HFFc6 (cell line): ENCODE measurements around the gene SYT13. TPM values are rescaled to one million over a fixed set of nuclear protein-coding genes. Genes with fewer than 3 reads are reported as not detected.

Experiments used
- DNase-seq: peaks from one replicate; pipeline ENCODE4 v3.0.0-alpha.2; 2018
- H3K27ac Mint-ChIP-seq: 2 replicates; pipeline ENCODE4 v1.8.0; 2020; ENCODE audit warnings: mild to moderate bottlenecking, mixed read lengths
- H3K27me3 Mint-ChIP-seq: 2 replicates; pipeline ENCODE4 v1.8.0; 2021; ENCODE audit warnings: mild to moderate bottlenecking, moderate library complexity, mixed read lengths; ENCODE audit not compliant: insufficient read depth
- H3K36me3 Mint-ChIP-seq: 2 replicates; pipeline ENCODE4 v1.8.0; 2021; ENCODE audit warnings: low read depth, mixed read lengths
- H3K4me1 Mint-ChIP-seq: 2 replicates; pipeline ENCODE4 v1.8.0; 2020; ENCODE audit warnings: low read depth, mixed read lengths
- H3K4me3 Mint-ChIP-seq: 2 replicates; pipeline ENCODE4 v1.8.0; 2020; ENCODE audit warnings: mild to moderate bottlenecking, moderate library complexity, mixed read lengths
- H3K9me3 Mint-ChIP-seq: 2 replicates; pipeline ENCODE4 v1.8.0; 2020; ENCODE audit warnings: mild to moderate bottlenecking, mixed read lengths
- CTCF ChIP-seq: fragments of 200-600 bp; sonication (generic); IDR thresholded peaks from 2 replicates; pipeline ENCODE4 v1.5.0; 2021; ENCODE audit warnings: antibody characterized with exemption, mild to moderate bottlenecking
- total RNA-seq, 6 experiments: library from RNA; stranded (reverse); fragmentation: NEBNext Ultra II Directional; extraction: Animal tissue kit (Norgen Biotek cat#: 25700); gene quantifications; 2 replicates in 1 of 6; 3 replicates in 5 of 6; pipeline ENCODE4 v1.2.3, GENCODE V29; 2021

Gene SYT13
- total RNA-seq, 6 experiments from 2014 or later = not detected

GRCh38 chr11:45319077-45319476, 32.9 kb upstream of the SYT13 start:
- Mint-ChIP-seq H3K4me3 (no peak overlapping the region), H3K36me3 (no peaks in the 10 kb centered on the region), H3K9me3 (no peaks in the 10 kb centered on the region), H3K27ac (no peak overlapping the region), H3K4me1 (no peaks in the 10 kb centered on the region), H3K27me3 (peaks cover 42% of the 10 kb centered on the region)
- no peak for DNase-seq
- TF ChIP-seq CTCF = no peak

GRCh38 chr11:45318516-45318915, 32.4 kb upstream of the SYT13 start:
- Mint-ChIP-seq H3K9me3 (no peaks in the 10 kb centered on the region), H3K36me3 (no peaks in the 10 kb centered on the region), H3K27ac (no peak overlapping the region), H3K4me3 (no peak overlapping the region), H3K4me1 (no peaks in the 10 kb centered on the region), H3K27me3 (peaks cover 42% of the 10 kb centered on the region)
- TF ChIP-seq CTCF = no peak
- DNase-seq = no peak

GRCh38 chr11:45316258-45316657, 30.1 kb upstream of the SYT13 start:
- TF ChIP-seq CTCF = no peak
- no peak overlapping the region for H3K4me3 Mint-ChIP-seq
- H3K27me3 Mint-ChIP-seq = peaks cover 23% of the 10 kb centered on the region

GRCh38 chr11:45314900-45315299, 28.8 kb upstream of the SYT13 start:
- no peak for TF ChIP-seq CTCF
- Mint-ChIP-seq H3K9me3 (no peaks in the 10 kb centered on the region), H3K4me1 (no peaks in the 10 kb centered on the region), H3K4me3 (no peak overlapping the region), H3K27me3 (peaks cover 18% of the 10 kb centered on the region), H3K27ac (no peak overlapping the region), H3K36me3 (no peaks in the 10 kb centered on the region)
- DNase-seq = no peak

More at GRCh38 chr11:45316258-45316657, 30.1 kb upstream of the SYT13 start:
- no peaks in the 10 kb centered on the region for H3K9me3 Mint-ChIP-seq
- H3K27ac Mint-ChIP-seq = no peak overlapping the region
- H3K4me1 Mint-ChIP-seq = no peaks in the 10 kb centered on the region
- no peak for DNase-seq
- no peaks in the 10 kb centered on the region for H3K36me3 Mint-ChIP-seq

- H3K36me3 Mint-ChIP-seq = no peaks in the 10 kb centered on the region
- peaks cover 18% of the 10 kb centered on the region for H3K27me3 Mint-ChIP-seq
- no peak overlapping the region for H3K27ac Mint-ChIP-seq
- no peak for TF ChIP-seq CTCF
- no peak for DNase-seq
- H3K4me1 Mint-ChIP-seq = no peaks in the 10 kb centered on the region
- no peak overlapping the region for H3K4me3 Mint-ChIP-seq
- no peaks in the 10 kb centered on the region for H3K9me3 Mint-ChIP-seq
Observed at GRCh38 chr11:45313171-45313865, 27.2 kb upstream of the SYT13 start.
